Measurements from ENCODE around the gene APBB2. TPM values are rescaled to one million over a fixed set of nuclear protein-coding genes. Genes with fewer than 3 reads are reported as not detected.
A peak's percentile ranks its signal among the peaks of the same experiment; 100 is the strongest.
"Not testable (repeated sequence)": the region's sequence is repeated elsewhere in the genome, so short reads cannot be mapped to it uniquely, and the experiment has no call there.

APBB2 gene
- total RNA-seq, 1 experiment from 2014 or later = 32.9 TPM

DNA sequence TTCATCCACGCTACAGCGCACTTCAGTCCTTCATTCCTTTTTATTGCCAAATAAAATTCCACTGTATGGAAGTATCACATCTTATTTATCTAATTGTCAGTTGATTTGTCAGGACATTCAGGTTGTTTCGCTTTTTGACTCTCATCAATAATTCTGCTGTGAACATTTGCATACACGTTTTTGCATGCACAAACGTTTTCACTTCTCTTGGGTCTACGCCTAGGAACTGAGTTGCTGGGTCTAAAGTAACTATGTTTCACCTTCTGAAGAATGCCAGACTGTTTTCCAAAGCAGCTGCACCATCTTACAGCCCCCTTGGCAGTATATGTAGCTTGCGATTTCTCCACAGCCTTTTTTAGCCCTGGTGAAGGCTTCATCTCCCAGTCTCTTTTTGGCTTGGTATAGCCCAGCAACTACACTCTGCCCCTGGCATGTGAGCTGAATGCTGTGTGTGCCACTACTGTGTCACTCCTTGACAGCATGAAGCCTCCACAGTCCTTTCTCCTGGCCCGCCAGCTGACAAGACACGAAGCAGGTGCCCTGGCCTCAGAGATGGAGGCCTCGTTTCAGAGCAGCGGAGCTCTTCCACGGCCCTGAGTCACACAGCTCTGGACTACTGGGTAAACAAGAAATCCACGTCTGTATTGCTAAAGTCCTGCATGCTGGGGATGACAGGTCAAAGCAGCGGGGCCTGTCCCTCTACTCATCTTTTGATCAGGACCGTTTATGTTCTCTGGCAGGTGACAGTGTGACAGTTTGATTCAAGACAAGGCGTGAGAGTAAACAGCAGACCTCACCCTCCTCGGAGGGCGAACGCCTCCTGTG, 389.1 kb downstream of the APBB2 start:
- DNase-seq (ENCODE audit: low read depth) = no peak

DNA sequence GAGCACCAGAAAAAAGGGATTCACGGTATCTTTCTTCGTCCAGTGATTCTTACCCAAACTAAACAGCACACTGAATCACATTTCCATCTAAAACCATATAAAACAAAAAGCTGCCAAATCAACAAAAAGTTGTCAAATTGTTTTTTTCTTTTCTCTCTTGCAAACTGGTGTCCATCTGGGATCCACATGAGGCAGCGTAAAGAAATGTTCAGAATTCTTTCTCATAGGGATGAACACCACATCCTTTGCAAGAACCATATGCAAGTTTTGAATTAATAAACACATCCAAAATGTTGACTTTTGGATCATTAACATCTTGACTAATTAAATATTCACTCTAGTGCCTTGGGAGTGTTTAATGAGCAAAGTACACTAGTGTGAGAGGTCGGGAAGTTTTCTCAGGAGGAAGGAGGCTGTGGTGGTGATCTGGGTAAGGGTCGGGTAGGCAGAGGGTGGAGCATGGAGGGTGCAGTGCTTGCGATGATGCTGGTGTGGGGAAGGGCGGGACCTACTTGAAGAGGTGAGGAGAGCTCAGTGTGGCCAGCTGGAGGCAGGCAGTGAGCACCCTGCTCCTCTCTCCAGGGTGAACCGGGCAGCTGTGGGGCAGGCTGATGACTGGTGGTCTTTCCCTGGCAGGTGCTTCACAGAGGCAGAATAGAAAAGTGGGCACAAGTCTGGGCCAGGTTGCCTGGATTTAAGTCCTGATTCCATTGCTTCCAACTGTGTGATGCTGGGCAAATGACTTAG, 391.7 kb downstream of the APBB2 start:
- no peak for DNase-seq (ENCODE audit: low read depth)

DNA sequence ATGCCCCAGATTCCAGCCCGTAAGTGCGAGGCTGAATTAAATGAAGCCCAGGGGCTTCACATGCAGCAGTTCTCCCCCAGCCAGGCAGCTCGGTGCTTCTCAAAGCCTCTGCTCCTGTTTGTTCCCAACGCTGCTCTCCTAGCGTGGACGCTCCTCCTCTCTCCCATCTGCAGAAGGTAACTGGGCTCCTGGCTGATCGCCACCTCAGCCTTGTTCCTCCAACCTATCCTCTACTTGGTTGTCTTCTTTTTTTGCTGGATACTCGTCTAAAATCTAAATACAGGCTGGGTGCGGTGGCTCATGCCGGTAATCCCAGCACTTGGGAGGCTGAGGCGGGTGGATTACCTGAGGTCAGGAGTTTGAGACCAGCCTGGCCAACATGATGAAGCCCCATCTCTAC, 394.2 kb downstream of the APBB2 start:
- no peak for DNase-seq (ENCODE audit: low read depth)

DNA sequence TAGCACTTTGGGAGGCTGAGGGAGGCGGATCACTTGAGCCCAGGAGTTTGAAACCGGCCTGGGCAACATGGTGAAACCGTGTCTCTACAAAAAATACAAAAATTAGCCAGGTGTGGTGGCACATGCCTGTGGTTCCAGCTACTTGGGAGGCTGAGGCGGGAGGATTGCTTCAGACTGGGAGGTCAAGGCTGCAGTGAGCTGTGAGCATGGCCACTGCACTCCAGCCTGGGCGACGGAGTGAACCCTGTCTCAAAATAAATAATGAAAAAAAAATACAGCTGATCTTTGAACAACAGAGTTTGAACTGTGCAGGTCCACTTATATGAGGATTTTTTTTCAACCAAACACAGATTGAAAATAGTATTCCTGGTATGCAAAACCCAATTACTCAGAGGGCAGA, 397.2 kb downstream of the APBB2 start:
- DNase-seq (ENCODE audit: low read depth) = not testable (repeated sequence)

GRCh38 chr4:40812856-40813255, 401.5 kb downstream of the APBB2 start:
- DNase-seq (ENCODE audit: low read depth) = no peak

DNA sequence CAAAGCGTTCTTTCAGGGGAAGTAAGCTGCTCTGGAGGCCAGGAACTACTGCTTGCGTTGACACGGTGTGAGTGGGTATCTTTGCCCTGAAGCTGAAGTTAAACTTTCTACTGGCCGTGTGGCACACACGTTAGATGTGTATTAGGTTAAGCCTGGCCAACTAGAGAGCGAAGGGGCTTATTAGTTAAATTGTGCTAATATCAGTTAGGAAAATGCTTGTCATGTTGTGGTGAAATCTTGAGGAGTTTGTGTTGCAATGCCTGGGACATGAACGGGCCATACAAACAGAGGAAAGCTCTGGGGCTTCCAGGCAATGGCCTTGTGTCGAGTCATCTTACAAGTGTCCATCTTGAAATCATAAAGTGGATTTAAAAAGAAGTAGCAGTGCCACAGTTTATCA, 402.0 kb downstream of the APBB2 start:
- DNase-seq (ENCODE audit: low read depth) = no peak

GRCh38 chr4:40811956-40812355, 402.4 kb downstream of the APBB2 start:
- no peak for DNase-seq (ENCODE audit: low read depth)

DNA sequence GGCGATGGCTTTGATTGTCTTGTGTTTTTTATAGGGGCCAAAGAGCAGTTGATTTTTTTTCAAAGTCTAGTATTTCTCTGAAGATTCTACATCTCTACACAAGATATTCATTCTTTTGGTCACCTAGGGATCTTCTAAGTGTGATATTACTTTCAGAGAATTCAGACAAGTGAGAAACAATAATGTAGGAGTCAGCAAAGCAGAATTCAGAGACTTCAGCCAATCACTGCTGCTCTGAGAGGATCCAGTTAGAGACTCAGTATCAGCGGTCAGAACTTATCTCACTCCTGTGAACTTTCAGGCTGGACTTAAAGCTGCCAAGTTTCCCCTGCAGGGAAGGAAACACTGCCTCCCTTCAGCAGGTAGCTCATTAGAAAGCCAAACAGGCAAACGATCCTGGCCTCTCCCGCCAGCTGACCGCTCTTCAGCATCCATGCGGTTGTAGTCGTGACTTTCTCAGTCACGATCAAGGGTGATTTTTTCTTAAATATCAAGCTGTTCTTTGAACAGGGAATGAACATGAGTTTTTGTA, 405.4 kb downstream of the APBB2 start:
- DNase-seq (ENCODE audit: low read depth) = no peak

DNA sequence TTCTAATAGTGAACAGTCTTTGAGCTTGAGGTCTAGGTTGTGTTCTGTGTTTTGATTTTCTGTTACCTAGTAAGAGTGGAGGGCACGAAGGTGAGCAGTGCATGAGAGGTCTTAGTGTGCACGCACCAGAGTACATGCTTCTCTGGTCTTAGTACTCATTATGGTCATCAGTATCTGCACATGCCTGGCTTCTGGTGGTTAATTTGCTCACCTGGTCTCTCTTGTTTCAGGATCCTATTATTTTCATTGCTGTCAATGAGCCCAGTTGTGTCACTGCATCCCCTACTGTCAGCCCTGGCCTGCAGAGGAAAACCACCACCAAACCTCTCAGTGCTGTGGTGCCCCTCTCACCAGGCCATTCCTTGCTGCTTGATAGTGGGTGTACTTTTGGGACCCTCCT, 409.7 kb downstream of the APBB2 start:
- no peak for DNase-seq (ENCODE audit: low read depth)

DNA sequence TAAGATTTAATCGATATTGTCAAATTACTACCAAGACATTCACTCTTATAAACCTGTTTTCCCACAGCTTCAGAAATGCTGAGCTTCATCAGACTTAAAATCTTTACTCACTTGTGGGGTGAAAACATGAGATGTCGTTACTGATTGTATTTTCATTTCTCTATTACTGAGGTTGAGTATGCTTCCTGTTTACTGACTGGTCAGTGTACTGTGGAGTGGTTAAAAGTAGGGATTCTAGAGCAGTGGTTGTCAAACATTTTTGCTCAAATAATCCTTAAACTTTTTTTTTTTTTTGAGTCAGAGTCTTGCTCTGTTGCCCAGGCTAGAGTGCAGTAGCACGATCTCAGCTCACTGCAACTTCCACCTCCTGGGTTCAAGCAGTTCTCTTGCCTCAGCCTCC, 414.3 kb downstream of the APBB2 start:
- no peak for DNase-seq (ENCODE audit: low read depth)

GRCh38 chr4:40789771-40790170, 424.6 kb downstream of the APBB2 start:
- DNase-seq (ENCODE audit: low read depth) = no peak

DNA sequence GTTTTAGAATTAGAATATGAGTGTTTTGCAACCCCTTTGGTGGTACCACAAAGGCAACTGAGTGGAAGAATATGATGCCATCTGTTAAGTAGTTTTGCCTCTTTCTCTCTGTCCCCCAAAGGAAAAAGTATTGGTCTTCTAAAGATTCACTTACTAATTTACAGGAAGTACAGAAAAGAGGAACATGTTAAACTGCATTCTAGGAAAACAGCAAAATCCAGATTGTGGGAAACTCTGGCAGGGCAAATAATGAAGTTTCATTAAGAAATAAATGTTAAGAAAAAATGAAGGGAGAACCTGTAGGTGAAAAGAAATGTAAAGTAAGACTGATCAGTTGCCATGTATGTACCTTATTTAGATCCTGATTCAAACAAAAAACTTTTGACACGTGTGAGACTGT, 425.3 kb downstream of the APBB2 start:
- DNase-seq (ENCODE audit: low read depth) = no peak

- no peak for DNase-seq (ENCODE audit: low read depth)
Observed at GRCh38 chr4:40788331-40788730, 426.0 kb downstream of the APBB2 start.

DNA sequence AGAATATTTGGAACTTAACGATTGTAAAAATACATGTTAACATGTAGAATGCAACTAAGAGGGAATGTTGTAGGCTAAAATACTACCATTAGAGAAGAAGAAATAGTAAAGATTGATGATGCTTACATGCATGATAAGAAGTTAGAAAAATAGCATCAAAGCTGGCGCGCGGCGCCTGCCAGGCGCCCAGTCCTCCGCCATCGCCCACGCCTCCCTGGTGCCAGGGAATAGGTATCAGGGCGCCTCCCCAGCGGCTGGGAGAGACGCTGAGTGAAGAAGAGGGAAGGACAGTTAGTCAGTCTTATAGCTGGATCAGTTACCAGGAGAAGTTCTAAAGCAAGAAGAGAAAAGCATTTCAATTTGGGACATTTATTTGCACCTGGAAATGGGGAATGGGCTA, 428.6 kb downstream of the APBB2 start:
- DNase-seq (ENCODE audit: low read depth) = no peak

- no peak for DNase-seq (ENCODE audit: low read depth)
Observed at GRCh38 chr4:40782876-40783275, 431.5 kb downstream of the APBB2 start.

DNA sequence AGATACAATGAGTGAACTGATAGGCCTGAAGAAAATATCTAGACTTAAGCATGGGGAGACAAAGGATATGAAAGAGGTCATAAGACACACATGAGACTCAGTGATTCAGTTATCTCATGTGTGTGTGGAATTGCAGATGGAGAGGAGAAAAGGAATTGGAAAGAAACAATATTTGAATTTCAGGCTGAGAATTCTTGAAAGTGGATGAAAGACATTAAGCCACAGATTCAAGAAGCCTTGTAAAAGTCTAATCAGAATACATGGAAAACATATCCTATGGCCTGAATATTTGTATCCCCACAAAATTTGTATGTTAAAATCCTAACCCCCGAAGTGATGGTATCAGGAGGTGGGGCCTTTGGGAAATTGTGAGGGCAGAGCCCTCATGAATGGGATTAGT, 436.3 kb downstream of the APBB2 start:
- no peak for DNase-seq (ENCODE audit: low read depth)

GRCh38 chr4:40769266-40769665, 445.1 kb downstream of the APBB2 start:
- no peak for DNase-seq (ENCODE audit: low read depth)

DNA sequence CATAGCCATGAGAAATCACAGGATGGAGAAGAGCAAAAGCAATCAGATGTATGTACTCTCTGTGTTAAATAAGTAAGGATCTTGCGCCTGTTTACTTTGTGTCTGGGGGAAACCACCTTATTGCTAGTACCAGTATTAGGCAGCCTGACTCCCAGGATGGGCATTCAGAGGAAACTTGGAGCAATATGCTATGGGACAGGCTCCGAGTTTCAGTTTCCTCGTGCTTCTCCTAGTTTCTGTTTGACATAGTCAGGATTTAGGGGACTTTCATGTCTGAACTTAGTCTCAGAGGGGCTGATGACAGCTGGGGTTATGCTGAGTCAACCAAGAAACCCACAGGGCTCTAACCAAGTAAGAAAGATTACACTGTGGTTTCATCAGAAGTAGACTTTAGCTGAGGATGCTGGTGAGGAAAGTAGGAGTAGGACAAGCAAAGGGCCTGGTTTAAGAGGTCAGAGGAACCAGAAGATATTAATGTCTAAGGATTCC, 451.1 kb downstream of the APBB2 start:
- peak; percentile 35 for DNase-seq (ENCODE audit: low read depth)

Other genes starting within 250 kb of the APBB2 start
- gene UCHL1, start 42.4 kb upstream of the APBB2 start, total RNA-seq (2014; rRNA removed; shearing (Covaris generic)) = 1,753 and 1,896 TPM in 2 replicates